GM21723 (cell line): ENCODE results near the gene ZNF664.

Experiments used
- ATAC-seq: cut with Tn5 transposase; IDR thresholded peaks from one replicate; pipeline ENCODE4 v1.9.1; 2021; ENCODE audit warnings: mild to moderate bottlenecking, moderate library complexity; ENCODE audit not compliant: unreplicated experiment

Gene ZNF664

GRCh38 chr12:123987022-123987421 lies 14.0 kb downstream of the ZNF664 start:
- no peak for ATAC-seq

GRCh38 chr12:123989168-123989567 lies 16.2 kb downstream of the ZNF664 start:
- ATAC-seq = no peak

DNA sequence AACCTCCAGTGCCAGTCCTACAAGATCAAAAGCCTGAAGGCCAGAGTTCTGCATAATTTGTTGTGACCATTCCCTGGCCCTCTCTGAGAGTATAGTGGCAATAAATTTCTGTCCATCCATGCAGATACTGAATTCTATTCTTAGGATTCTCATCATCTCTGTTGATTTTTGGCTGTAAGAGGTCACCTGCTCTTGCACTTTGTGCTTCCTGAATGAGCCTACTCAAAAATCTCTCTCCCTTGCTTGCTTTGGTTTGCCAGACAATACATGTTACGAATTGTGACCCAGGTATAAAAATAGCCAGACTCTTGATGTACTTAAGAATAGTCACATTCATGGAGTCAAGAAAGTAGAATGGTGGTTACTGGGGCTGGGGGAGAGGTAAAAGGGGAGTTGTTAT lies 16.7 kb downstream of the ZNF664 start:
- ATAC-seq = no peak

DNA sequence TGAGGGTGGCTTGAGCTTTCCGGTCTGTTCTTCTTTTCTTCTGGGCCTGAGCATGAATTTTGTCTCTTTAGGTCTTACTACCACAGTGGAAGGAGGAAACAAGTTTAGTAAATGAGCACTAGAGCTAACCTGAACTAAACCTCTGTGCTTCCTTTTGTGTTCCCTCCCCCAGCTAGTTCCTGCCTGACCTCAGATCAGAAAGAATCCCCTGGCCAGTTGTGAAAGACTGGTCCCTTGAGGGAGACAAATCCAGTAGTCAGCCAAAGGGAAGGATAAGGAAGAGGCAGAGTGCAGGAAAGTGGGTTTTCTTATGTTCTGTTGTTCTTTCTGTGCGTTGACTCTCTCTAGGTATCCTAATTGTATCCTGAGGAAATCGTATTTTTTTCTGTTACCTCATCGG lies 17.5 kb downstream of the ZNF664 start:
- ATAC-seq = no peak

DNA sequence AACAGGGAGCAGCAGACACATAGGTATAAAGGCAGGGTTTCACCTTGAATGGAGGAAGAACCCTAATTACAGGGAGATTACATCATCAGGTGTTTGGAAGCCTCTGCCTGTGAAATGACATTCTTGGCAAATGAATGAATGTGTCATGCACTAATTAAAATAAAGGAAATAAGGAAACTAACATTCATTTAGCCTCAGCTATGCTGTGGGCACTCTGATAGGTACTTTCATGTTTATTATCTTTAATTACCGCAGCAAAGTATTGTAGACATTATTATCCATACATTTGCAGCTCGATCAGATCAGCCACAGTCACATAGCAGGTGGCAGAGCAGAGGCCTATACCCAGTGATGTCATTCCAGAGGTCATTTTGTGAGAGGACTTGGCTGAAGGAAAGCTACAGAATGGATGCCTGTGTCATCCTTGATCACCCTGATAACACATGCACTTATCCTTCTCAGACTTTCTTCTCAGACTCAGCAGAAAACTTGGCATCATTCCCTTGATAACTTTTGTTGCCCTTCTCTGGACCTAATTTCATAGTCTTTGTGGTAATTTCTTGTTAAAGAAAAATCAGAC lies 18.4 kb downstream of the ZNF664 start:
- no peak for ATAC-seq

- no peak for ATAC-seq
These were observed 19.3 kb downstream of the ZNF664 start for GRCh38 chr12:123992118-123992825.

DNA sequence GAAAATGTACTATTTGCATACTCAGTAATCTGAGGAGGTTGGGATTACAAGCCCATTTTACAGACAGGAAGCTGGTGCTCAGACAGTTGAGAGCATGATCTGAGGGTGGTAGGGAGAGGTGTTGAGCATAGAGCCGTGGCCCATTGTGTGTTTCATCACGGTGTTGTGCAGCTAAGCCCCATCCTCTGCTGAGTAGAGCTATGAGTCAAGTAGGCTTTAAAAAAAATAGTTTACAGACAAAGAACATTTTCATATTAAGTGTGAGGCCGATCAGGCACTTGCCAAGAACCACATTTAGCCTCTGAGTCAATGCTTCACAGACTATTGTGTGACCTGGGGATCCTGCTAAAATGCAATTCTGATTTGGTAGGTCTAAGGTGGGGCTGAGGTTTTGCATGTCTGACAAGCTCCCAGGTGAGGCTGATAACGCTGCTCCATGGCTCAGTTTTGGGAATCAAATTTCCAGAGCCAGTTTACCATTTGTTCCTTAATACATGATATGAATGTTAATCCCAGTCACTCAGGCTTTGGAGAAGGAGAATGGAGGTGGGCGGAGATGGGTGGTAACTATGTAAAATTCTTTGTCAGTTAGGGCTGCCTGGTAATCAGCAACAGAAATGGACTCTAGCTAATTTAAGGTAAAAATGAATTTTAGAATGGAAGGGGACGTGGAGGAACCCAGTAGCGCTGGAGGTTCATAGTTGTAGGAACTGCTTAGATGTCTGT lies 22.2 kb downstream of the ZNF664 start:
- no peak for ATAC-seq

- no peak for ATAC-seq
These were observed 23.6 kb downstream of the ZNF664 start for GRCh38 chr12:123996581-123996980.

- no peak for ATAC-seq
These were observed 24.2 kb downstream of the ZNF664 start for GRCh38 chr12:123997033-123997822.

GRCh38 chr12:123997908-123998307 lies 24.9 kb downstream of the ZNF664 start:
- no peak for ATAC-seq

DNA sequence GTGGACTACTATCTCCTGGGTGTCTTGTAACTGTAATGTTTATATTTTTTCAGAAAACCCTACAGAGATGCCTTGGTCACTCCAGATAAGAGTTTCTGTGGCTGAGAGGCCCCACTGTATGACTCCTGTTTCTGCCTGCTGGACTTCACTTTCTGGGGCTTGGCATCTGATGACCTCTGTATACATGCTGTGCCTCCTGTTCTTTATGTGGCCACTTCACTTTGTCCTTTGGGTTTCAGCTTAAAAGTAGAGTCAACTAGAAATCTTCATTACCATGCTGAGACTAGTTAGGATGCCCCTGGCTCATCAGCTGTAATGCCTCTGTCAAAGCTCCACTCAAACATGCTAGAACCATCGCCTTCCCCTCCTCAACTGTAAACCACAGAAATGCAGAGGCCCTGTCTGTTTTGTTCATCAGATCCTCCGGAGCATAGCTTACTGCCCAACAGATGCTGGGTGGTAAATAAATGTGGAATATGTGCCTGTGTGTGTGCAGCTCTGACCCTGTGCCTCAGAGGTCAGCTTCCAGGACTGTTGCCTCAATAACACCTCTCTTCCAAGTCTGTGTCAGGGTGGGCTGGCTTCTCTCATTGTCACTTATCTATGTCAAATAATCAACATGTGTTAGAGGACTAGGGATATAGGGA lies 25.5 kb downstream of the ZNF664 start:
- ATAC-seq = no peak

DNA sequence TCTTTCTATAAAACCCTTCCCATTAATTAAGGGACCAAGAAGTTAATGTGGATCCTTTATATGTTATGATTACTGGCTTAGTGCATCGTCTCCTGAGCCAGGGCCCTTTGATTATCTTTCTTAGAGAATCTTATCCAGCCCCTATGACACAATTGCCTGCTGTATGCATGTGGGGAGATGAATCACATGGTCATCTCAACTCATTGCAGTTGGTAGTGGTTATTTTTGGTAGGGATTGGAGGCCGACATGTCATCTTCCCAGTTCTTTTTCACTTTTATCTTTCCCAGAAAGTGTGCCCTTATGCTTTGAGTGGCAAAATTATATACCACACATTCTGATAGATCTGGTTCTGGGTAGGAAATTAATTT lies 26.0 kb downstream of the ZNF664 start:
- ATAC-seq = no peak

DNA sequence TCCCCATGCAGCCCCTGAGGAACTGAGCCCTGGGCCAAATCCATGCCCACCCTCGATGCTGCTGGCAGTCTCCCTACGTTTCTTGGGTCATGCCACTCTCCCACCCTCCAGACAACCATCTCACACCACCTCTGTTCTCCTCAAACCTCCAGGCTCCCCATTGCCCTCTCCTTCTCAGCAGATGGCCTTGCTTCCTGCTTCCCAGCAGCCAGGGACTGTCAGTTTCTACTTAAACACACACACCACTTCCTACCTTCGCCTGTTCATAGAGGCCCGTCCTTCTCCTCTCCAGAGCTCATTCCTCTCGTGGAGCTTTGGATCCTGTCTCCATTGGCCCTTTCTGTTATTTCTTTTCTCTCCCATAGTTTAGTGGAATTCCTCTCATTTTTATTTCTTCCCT lies 27.1 kb downstream of the ZNF664 start:
- no peak for ATAC-seq

DNA sequence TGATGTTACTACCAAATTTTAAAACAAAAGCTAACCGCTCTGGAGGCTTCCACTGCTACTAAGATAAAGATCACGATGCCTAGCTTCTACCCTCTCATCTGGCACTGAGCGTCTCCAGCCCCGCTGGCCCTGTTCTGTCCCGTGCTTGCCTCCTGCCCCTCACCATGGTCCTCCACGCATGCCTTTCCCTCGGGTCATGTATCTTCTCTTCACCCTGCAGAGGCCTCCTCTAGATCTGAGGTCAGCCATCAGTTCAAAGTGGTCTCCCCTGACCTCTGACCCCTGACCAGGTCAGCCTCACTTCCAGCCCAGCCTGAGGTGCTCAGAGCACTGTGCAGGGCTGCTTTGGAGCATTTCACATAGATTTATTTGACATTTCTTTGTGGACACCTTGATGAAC lies 28.3 kb downstream of the ZNF664 start:
- no peak for ATAC-seq

GRCh38 chr12:124002021-124002644 lies 29.1 kb downstream of the ZNF664 start:
- no peak for ATAC-seq

DNA sequence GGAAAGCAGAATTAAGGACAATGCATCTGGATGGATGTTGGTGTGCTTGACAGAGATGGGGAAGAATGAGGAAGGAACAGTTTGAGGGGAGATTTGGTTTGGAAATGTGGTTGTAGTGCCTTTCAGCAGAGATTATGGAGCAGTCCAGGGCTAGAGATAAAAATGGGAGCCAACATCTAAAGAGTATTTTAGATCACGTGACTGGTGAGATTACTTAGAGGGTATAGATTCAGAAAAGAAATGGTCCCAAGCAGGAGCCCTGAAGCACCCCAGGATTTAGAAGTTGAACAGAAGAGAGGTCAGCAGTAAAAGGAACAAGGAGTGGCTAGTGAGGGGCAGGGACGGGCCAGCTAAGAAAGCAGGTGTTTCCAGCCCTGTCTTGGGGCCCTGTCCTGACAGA lies 29.6 kb downstream of the ZNF664 start:
- ATAC-seq = no peak

DNA sequence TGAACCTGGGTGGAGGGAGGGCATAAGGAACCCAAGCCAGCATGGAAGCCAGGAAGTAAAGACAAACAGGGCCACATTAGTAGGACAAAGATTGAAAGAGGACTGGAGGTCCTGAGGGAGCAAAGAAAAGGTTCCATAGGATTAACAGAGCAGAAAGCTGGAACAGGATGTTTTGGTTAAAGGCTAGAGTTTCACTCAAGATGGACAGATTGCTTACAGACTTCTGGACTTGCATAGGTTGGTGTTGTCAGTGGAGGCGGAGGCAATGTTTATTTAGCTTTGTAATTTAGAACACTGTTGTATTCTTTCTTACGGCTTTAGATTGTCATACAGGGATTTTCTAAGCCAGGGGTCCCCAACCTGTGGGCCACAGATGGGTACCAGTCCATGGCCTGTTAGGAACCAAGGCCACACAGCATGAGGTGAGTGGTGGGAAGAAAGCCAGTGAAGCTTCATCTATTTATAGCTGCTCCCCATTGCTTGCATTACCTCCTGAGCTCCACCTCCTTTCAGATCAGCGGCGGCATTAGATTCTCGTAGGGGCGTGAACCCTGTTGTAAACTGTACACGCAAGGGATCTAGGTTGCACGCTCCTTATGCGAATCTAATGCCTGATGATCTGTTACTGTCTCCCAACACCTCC lies 31.3 kb downstream of the ZNF664 start:
- ATAC-seq = no peak

DNA sequence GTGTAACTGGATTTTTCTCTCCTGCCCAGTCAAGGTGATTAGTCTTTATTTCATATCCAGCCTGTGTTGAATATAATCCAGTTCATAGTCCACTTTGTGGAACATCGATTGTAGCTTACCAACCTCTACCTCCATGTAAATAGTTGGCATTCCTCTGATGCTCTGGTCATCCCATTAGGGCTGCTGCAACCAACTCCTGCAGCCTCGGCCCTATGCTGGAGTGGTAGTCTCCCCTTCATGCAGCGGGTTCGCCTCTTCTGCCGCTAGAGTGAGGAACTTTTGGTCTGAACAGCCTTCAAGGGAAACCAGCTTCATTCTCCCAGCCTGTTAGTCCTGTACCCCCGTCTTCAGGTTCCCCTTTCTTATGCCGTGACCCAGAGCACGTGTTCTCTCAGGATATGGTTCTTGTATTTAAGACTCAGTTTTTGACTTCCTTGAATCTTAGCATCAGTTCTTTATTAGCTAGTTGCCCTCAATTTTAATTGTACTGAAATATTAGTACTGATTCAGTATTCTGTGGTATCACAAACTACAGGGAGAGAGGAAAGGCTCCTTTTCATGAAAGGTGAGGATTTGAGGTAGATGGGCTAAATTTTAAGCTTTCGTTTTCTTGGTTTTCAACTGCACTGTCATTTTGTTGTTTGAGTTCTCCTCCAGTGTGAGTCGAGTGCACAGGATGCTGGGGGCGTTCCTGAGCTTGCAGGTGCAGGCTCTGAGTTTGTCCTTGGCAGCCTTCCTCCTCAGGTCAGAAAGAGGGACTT lies 33.2 kb downstream of the ZNF664 start:
- ATAC-seq = peak; percentile 64
